ENCODE results near the gene SLC2A10. TPM values are rescaled to one million over a fixed set of nuclear protein-coding genes. Genes with fewer than 3 reads are reported as not detected.
A peak's percentile ranks its signal among the peaks of the same experiment; 100 is the strongest.

Gene SLC2A10
- total RNA-seq, 1 experiment from 2014 or later: 9.6 TPM

- DNase-seq: no peak
- POLR2A ChIA-PET (ENCODE audit: unreplicated experiment): no interaction called here
- Histone ChIP-seq H3K27me3 (ENCODE audit: low read length) (0 out of 2 replicates have a peak, but pooled peaks cover 9% of the 10 kb centered on the region), H3K79me2 (ENCODE audit: low read length) (no peaks in the 10 kb centered on the region), H3K27ac (ENCODE audit: low read length) (no peak overlapping the region), H3K36me3 (ENCODE audit: low read depth, low read length) (no peaks in the 10 kb centered on the region), H3K9ac (ENCODE audit: low read length) (no peak overlapping the region), H3K4me1 (ENCODE audit: insufficient read depth, low read length) (no peaks in the 10 kb centered on the region), H3K4me3 (ENCODE audit: low read length) (no peak overlapping the region), H2AFZ (ENCODE audit: low read length) (no peak overlapping the region), H3K4me2 (ENCODE audit: low read length) (no peak overlapping the region), H4K20me1 (ENCODE audit: low read length) (no peaks in the 10 kb centered on the region), H3F3A (ENCODE audit: low read length, unreplicated experiment) (no peaks in the 10 kb centered on the region), H3K9me3 (ENCODE audit: low read length) (no peaks in the 10 kb centered on the region), H3K9me2 (replicated peaks; ENCODE audit: low read length) (no peaks in the 10 kb centered on the region)
- TF ChIP-seq, protein P1, sequence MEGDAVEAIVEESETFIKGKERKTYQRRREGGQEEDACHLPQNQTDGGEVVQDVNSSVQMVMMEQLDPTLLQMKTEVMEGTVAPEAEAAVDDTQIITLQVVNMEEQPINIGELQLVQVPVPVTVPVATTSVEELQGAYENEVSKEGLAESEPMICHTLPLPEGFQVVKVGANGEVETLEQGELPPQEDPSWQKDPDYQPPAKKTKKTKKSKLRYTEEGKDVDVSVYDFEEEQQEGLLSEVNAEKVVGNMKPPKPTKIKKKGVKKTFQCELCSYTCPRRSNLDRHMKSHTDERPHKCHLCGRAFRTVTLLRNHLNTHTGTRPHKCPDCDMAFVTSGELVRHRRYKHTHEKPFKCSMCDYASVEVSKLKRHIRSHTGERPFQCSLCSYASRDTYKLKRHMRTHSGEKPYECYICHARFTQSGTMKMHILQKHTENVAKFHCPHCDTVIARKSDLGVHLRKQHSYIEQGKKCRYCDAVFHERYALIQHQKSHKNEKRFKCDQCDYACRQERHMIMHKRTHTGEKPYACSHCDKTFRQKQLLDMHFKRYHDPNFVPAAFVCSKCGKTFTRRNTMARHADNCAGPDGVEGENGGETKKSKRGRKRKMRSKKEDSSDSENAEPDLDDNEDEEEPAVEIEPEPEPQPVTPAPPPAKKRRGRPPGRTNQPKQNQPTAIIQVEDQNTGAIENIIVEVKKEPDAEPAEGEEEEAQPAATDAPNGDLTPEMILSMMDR (conservative IDR thresholded peaks at IDR 0.05; ENCODE audit: low read depth, low read length): 0 out of 2 replicates have a peak, but pooled peaks have one; percentile 23
- no peak for TF ChIP-seq EZH2phosphoT487 (IDR thresholded peaks at IDR 0.05; ENCODE audit: borderline replicate concordance, low read length)
- CTCF ChIA-PET: no interaction called here
- intact Hi-C loops (cut with micrococcal nuclease): loop anchor here (2.0 to 10.0 kb wide), 3 partner anchors 196 to 392 kb away; no protein-coding TSS in a partner anchor
- no peak for ATAC-seq
- no TSS peak for BruUV-seq (replicated peaks)
These were observed 49.6 kb downstream of the SLC2A10 start for GRCh38 chr20:46758929-46759669.

DNA sequence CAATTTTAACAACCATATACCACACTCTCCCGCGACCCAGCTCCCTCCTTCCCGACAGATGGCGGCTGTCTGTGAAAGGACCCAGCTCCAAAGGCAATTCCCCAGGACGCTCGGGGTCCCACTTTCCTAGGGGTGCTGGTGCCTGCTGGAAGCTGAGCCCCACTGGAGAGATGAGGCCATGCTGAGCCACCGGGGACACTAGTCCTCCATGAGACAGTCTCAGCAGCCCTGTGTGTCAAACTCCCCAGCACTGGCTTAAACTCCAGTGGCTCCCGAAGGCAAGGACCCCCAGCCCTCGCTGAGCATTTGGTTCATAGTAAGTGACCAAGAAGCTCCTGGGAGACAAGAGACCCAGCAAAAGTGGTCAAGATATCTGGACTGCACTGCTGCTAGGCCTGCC, 52.1 kb downstream of the SLC2A10 start:
- H2AFZ ChIP-seq (ENCODE audit: low read length): no peak overlapping the region
- H3K4me1 ChIP-seq (ENCODE audit: insufficient read depth, low read length): no peaks in the 10 kb centered on the region
- ATAC-seq (no peak), DNase-seq (no peak)
- H3K79me2 ChIP-seq (ENCODE audit: low read length): no peaks in the 10 kb centered on the region
- H3F3A ChIP-seq (ENCODE audit: low read length, unreplicated experiment): no peaks in the 10 kb centered on the region
- H3K36me3 ChIP-seq (ENCODE audit: low read depth, low read length): no peaks in the 10 kb centered on the region
- H4K20me1 ChIP-seq (ENCODE audit: low read length): no peaks in the 10 kb centered on the region
- intact Hi-C loops (cut with micrococcal nuclease): no loop called here
- H3K27me3 ChIP-seq (ENCODE audit: low read length): peaks cover 20% of the 10 kb centered on the region
- no peak overlapping the region for H3K27ac ChIP-seq (ENCODE audit: low read length)
- TF ChIP-seq, protein P1 (conservative IDR thresholded peaks at IDR 0.05; ENCODE audit: low read depth, low read length): no peak
- TF ChIP-seq EZH2phosphoT487 (IDR thresholded peaks at IDR 0.05; ENCODE audit: borderline replicate concordance, low read length) (no peak), EZH2 (IDR thresholded peaks at IDR 0.05; ENCODE audit: low read length, unreplicated experiment) (no peak)
- H3K9me2 ChIP-seq (replicated peaks; ENCODE audit: low read length): no peaks in the 10 kb centered on the region
- no peak overlapping the region for H3K4me2 ChIP-seq (ENCODE audit: low read length)
- ChIA-PET CTCF (no interaction called here), POLR2A (ENCODE audit: unreplicated experiment) (no interaction called here)
- no peaks in the 10 kb centered on the region for H3K9me3 ChIP-seq (ENCODE audit: low read length)
- H3K4me3 ChIP-seq (ENCODE audit: low read length): no peak overlapping the region
- H3K9ac ChIP-seq (ENCODE audit: low read length): no peak overlapping the region
- BruUV-seq (replicated peaks): no TSS peak

GRCh38 chr20:46764068-46764467, 54.6 kb downstream of the SLC2A10 start:
- ChIA-PET CTCF (no interaction called here), POLR2A (ENCODE audit: unreplicated experiment) (no interaction called here)
- Histone ChIP-seq H3K4me2 (ENCODE audit: low read length) (no peak overlapping the region), H3K27ac (ENCODE audit: low read length) (no peak overlapping the region), H3K79me2 (ENCODE audit: low read length) (no peaks in the 10 kb centered on the region), H2AFZ (ENCODE audit: low read length) (no peak overlapping the region), H3K4me3 (ENCODE audit: low read length) (no peak overlapping the region), H4K20me1 (ENCODE audit: low read length) (no peaks in the 10 kb centered on the region), H3K9me3 (ENCODE audit: low read length) (no peaks in the 10 kb centered on the region), H3K4me1 (ENCODE audit: insufficient read depth, low read length) (no peaks in the 10 kb centered on the region), H3K27me3 (ENCODE audit: low read length) (peaks cover 20% of the 10 kb centered on the region), H3F3A (ENCODE audit: low read length, unreplicated experiment) (no peaks in the 10 kb centered on the region), H3K36me3 (ENCODE audit: low read depth, low read length) (no peaks in the 10 kb centered on the region), H3K9ac (ENCODE audit: low read length) (no peak overlapping the region), H3K9me2 (replicated peaks; ENCODE audit: low read length) (no peaks in the 10 kb centered on the region)
- no peak for ATAC-seq
- no TSS peak for BruUV-seq (replicated peaks)
- TF ChIP-seq EZH2 (IDR thresholded peaks at IDR 0.05; ENCODE audit: low read length, unreplicated experiment): no peak
- TF ChIP-seq EZH2phosphoT487 (IDR thresholded peaks at IDR 0.05; ENCODE audit: borderline replicate concordance, low read length): no peak
- TF ChIP-seq, protein P1 (conservative IDR thresholded peaks at IDR 0.05; ENCODE audit: low read depth, low read length): no peak
- DNase-seq: no peak
- intact Hi-C loops (cut with micrococcal nuclease): no loop called here
